HL-60/S4 (cell line): ENCODE data around the gene SLC2A4.
"Not testable (repeated sequence)": the region's sequence is repeated elsewhere in the genome, so short reads cannot be mapped to it uniquely, and the experiment has no call there.

Experiments used
- in situ Hi-C: fragments of 300-500 bp; cut with MboI; formaldehyde crosslinking; loops from 2 replicates; pipeline ENCODE4 v1.14.3; 2022; ENCODE audit warnings: low sequenced_read_pairs

SLC2A4 gene

DNA sequence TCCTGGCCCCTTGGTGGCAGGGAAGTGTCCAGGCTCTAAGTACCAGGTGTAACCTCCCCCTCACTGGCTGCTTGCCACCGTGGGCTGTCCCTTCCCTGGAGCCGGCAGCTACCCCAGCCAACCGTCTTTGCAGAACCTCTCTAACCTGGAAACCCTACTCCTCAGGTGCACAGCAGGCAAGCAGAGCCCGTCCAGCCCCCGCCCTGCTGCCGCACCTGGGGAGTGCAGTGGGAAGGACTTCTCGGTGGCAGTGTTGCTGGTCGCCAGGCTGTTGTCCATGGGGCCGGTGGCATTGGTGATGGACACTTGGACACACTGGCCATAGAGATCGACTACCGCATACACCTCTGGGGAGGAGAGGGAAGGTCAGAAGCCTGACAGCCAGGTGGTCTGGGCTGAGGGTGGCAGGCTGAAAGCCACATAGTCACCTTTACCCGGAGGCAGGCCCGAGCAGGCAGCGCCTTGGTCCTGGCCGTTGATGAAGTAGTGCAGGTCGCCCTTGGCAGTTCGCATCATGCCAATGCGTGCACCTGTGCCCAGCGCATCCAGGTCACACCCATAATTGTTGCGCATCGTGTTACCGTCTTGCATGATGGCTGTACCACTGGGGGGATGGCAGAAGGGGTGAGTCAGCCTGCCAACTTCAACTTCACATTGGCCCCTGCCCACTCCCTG is 41.1 kb downstream of the SLC2A4 start:
- in situ Hi-C loops = no loop called here

DNA sequence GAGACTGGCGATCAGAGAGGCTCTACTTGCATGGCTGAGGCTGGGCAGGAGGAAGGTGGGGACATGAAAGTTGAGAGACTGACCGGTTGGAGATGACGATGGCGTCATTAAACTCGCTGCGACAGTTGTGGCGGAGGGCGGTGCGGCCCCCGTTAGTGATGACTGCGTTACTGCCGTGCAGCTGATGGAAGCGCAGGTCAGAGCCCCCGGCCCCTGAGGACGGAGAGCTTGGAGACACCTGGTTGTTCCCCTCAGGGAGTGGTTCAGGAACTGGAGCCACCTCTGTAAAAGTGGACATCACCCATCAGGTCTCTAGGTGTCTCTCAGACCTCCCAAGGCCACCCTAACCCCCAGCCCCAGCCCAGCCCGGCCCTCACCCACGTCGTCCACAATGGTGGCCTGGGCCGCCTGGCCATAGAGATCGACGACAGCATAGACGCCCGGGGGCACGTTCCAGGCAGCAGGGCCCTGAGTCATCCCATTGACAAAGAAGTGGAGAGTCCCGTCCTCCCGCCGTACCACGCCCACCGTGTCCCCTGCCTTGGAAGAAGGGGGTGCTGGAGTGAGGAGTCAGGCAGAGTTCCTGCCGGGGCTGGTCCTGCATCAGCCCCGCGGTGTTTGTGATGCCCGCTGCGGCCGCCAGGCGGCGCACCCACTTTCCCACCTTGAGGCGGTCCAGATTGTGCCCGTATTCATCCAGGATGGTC is 42.4 kb downstream of the SLC2A4 start:
- in situ Hi-C loops = no loop called here

DNA sequence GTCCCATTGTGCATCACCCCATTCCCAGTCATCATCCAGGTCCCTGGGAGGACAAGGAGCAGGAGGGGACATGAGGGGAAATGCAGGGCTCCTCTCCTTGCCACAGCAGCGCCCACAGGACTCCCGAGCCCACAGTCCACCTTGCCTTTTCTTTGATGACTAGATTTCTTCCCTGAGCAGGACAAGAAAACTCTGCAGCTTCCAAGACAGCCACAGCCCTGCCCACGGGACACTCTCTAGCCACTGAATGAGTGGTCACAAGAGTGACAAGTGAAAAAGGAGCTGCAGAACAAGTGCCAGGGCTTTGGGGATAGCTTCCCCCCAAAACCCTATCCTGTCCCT is 42.9 kb downstream of the SLC2A4 start:
- in situ Hi-C loops = no loop called here

DNA sequence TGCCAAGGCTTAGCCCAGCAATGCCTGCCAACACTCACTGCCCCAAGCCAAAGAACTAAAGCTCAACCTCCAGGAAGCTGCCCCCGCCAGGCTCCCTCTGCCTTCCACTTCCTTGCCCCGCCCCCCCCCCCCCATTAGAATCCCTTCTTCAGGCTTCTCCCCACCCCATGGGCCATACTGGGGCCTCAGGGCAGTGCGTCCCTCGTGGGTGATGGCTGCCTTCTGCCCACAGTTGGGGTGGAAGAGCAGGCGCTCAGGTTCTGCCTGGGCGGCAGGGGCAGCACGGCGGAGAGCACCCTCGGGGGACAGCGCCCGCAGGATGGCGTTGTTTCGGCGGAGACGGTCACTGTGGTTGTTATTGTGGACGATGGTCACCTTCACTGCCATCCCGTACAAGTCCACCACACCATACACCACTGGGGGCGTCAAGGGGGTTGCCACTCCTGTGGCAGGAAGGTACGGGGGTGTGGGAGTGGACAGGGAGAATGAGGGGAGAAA is 43.6 kb downstream of the SLC2A4 start:
- in situ Hi-C loops = no loop called here

DNA sequence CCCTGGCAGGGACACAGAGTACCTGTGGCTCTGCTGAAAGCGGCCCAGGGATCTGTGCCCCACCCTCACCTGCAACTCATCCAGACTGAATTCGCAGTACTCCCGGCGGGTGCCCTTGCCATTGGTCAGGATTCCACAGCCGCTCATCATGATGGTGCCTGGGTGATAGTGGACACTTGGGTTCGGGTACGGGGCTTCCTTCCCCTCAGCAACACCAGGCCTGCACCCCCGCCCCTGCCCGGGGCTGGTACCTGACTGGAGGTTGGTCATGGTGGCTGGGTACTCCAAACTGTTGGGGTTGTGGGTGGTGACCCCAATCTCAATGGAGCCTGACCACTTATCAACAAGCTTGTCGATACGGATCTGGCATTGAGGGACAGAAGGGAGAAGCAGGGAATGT is 44.7 kb downstream of the SLC2A4 start:
- in situ Hi-C loops = no loop called here

DNA sequence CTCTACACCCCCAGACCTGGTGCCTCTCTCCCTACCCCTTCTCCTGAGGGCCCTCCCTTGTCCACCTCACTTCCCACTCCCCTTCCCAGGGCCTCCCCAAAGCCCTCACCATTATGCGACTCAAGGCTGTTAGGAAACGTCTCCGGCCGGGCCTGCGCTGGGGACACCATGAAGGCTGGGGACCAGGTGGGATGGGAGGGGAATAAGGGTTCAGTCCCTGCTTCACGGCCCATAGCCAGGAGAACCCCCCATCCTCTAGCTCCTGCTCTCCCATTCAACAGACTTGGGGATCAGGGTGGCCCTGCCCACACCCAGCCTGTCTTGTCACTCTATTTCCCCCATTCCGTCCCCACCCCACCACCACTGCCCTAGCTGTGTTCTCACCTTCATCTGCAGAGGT is 45.5 kb downstream of the SLC2A4 start:
- in situ Hi-C loops = no loop called here

DNA sequence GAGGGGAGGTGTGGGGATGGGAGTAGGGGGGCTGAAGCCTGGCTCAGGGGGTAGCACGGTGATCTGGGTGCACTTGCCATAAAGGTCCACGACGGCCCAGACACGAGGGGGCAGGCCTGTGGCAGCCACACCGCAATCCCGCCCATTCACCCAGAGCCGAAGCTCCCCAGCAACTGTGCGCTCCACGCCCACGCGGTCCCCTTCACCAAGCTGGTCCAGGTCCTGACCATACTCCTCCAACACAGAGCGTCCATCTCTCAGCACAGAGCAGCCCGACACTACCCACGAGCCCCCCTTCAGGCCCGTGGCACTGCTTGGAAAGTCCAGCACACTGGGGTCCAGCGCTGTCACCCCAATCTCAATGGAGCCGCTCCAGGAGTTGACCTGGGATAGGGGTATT is 46.0 kb downstream of the SLC2A4 start:
- in situ Hi-C loops = no loop called here

DNA sequence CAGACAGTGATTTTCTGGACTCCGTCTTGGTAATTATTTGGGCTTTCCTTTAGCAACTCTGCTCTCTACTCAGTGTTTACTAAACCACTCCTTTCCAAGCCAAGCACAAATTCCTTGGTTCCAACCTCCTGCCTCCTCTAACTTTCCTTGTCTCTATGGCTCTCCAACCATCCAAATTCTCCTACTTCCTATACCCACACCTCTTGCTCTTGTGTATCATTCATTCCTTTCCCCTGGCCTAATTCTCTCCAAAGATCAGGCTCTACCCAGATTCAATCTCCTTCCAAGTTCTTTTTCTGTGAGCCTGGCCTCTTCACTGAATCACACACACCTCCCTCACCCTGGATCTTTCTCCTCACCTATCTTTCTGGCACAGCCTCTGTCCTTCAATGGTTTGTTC is 46.5 kb downstream of the SLC2A4 start:
- in situ Hi-C loops = no loop called here

DNA sequence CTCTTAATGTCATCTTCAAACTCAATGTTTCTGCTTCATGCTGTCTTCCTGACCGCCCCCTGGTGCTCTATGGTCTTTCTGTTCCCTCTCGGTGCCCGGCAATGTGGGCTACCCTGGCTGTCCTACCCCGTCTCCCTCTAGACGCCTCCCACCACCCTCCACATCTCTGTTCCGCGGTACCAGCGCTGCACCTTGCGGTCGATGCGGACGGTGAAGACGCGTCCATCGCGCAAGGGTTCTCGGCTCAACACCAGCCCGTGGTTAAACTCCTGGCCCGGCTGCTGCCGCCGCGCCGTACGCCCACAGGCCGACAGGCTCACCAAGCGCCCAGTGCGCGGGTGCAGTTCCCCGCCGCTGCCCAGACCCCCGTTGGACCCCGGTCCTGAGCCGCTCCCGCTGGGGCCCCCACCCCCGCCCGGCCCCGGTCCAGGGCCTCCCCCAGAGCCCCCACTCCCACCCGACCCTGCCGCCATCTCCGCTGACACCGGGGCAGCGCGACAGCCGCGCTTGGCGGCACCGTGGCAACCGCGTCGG is 47.4 kb downstream of the SLC2A4 start, which contains the start of gene NEURL4:
Gene NEURL4, minus strand, starts transcription at position 496 of the 534 bp plus-strand sequence. Its CDS starts 23 bp downstream, at position 473.
- in situ Hi-C loops = no loop called here

DNA sequence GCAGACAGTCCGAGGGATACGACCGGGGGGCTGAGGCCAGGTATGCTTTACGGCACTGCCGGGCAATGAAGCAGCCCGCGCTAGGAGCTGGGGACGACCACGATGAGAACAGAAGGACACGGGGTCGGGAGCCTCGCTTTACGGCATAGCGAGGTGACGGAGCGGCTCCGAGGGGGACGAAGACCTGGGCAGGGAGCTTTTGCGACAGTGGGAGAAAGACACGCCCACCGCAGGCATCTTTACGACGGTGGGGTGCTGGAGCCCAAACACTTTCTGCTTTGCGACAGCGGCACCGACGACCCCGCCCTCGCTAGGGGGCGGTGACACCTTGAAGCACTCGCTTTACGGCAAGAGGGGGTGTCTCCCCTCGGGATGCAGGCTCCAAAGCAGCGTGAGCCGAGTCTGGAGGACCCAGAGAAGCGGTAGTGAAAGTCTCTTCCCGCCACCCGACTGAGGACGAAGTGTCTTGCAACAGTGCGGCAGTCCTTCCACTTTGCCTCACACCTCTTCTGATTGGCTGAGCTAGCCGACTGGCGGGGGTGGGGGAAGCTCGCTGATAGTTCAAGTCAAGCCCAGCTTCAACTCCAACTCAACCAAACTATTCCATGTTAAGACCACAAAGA is 48.0 kb downstream of the SLC2A4 start:
- in situ Hi-C loops = no loop called here

DNA sequence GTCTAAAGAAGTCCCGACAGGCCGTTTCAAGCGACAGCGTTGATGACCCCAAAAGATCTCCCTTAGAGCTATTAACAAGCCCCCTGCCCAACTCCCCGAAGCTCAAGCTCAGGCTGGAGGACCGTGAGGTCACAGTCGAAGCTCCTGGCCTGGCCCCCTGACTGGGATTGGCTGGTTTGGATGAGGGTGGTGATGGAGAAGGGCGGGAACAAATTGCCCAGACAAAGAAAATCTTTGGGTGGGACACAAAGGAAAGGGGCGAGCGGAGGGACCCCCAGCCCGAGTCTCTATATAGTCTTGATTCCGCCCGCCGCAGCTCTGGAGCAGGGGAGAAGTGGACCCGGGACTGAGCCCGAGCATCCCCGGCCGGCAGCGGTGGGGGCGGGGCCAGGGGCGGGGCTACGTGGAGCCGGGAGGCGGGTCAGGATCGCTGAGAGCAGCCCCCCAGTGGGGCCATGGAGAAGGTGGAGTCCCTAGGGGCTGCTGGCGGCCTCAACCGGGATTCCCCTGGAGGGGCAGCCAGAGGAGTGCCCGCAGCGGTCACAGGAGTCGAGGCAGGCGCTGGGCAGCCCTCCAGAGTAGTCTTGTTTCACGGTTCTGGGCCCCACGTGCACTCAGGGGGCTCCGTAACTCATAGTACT is 48.6 kb downstream of the SLC2A4 start:
- in situ Hi-C loops = no loop called here

DNA sequence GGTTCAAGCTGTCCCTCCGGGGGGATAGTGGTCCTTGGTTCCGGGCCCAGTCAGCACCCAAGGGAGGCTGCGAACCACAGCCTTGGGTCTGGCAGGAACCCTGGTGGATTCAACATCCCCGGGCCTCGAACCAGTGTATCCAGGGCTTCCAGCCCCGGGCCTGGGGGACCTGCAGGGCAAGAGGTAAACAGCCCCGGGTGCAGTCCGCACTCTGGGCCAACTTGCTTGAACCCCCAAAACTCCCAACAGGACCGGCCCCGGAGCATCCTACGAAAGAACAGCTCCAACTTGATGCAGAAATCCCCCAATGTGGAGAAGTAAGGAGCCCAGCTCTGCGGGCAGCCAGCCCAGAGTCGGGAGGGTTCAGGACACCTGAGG is 49.1 kb downstream of the SLC2A4 start:
- in situ Hi-C loops = no loop called here

DNA sequence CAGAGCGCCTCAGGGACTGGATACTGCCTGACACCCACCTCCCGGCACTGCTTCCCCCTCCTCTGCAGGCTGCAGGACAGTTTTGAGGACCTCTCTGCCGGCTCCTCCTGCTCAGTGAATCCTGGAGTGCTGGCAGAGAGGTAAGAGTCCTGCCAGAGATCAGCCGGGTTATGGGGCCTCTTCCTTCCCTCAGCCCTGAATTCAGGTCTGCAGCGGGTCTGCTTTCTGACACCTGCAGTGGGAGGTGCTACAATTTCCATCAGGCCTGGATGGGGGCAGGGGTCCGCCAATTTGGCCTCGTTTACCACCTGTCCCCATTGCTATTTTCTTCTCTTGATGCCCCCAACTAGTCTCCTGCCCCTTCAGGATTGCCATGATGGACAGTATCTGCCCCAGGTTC is 50.6 kb downstream of the SLC2A4 start:
- in situ Hi-C loops = no loop called here

DNA sequence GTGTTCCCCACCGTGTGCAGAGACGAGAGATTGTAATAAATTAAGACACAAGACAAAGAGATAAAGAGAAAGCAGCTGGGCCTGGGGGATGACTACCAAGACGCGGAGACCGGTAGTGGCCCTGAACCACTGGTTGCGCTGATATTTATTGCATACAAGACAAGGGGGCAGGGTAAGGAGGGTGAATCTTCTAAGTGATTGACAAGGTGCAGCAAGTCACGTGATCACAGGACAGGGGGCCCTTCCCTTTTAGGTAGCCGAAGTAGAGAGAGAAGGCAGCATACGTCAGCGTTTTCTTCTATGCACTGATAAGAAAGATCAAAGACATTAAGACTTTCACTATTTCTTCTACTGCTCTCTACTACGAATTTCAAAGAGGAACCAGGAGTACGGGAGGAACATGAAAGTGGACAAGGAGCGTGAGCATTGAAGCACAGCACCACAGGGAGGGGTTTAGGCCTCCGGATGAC is 51.1 kb downstream of the SLC2A4 start:
- in situ Hi-C loops = not testable (repeated sequence)

DNA sequence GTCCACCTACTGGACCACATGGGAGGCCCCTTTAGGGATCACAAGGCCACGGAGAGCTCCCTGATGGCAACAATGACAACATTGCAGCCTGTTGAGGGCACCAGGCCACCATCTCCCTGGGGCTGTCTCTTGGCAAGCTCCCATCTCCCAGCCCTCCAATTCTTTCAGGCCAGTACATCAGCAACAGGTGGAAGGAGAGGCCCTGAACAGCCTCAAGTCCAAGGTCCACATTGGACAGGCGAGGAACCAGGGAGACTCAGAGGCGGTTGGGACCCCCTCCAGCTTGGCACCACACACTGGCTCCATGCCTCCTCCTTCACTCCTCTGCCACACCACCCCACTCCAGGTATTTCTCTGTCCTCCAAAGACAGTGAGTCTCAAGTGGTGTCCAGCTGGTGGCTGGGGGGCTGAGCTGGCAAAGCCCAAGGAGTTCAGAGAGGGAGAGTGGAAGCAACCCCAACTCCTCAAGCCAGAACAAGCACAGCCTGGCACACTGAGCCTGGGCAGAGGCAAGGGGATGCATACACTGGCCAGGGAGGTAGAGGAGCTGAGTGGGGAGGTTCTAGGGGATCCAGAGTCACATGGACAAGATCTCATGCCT is 53.5 kb downstream of the SLC2A4 start:
- in situ Hi-C loops = no loop called here

DNA sequence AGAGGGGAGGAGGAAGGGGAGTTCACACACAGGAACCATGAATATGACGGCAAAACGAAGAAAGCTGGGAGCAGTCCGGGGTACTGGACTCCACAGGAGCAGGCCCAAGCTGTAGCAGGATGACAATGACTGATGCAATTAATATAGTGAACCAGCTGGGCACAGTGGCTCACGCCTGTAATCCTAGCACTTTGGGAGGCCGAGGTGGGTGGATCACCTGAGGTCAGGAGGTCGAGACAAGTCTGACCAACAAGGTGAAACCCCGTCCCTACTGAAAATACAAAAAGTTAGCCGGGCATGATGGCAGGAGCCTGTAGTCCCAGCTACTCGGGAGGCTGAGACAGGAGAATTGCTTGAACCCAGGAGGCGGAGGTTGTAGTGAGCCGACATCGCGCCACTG is 54.2 kb downstream of the SLC2A4 start:
- in situ Hi-C loops = not testable (repeated sequence)

DNA sequence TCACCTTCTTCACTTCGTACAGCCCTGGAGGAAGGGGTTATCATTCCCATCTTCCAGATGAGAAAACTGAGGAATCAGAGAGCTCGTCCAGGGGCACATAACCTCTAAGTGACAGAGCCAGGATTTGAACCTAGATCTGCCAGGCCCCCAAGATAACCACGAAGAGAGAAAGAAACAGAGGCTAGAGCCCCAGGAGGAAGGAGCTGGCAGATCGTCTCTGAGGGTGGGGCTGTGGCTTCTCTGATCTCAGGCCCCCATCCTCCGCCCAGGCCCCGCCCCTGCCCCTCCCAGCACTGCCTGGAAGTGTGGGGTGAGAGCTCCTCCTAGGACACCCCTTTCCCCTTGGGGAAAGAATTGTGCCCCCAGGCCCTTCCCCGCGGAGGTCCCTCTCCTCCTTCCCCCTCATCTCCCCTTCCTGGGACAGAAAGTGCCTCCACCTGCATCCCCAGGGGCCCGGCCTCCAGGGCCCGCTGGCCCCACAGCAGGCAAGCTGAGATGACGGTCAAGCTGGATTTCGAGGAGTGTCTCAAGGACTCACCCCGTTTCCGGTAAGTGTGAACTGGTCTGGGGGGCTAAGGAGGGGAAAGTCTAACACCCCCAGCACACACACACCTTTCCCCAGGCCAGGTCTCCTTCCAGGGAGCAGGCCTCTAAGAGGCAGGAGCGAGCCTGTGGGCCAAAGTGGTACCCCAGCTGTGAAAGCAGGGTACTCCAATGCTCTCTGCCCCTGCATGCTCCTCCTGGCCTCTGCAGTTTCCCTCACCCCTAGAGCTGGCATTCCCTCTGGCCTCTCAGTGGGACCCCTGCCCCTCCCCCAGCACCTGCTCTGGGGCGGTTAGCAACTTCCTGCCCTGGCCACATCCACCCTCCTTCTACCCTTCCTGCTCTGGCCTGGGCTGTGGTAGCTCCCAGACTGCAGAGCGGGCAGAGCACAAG is 55.0 kb downstream of the SLC2A4 start, which contains the start of gene ACAP1:
Gene ACAP1, plus strand, starts transcription at position 290 of the 936 bp plus-strand sequence. Its CDS starts 206 bp downstream, at position 496.
- in situ Hi-C loops = no loop called here

DNA sequence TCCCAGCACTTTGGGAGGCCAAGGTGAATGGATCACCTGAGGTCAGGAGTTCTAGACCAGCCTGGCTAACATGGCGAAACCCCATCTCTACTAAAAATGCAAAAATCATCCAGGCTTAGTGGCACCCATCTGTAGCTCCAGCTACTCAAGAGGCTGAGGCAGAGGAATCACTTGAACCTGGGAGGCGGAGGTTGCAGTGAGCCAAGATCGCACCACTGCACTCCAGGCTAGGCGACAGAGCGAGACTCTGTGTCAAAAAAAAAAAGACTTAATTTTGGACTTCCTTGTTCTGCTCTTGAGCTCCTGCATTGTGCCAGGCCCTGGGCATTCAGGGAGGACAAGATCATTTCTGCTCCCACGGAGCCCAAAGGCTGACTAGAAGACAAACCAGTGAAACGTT is 56.1 kb downstream of the SLC2A4 start:
- in situ Hi-C loops = not testable (repeated sequence)
